K562 (cell line): ENCODE data around the gene GMDS. TPM values are rescaled to one million over a fixed set of nuclear protein-coding genes. Genes with fewer than 3 reads are reported as not detected.

Experiments
- ATAC-seq: fragments of 200-7000 bp; cut with Tn5 transposase; 3 replicates; pipeline ENCODE4 v1.9.1; 2020; ENCODE audit warnings: moderate library complexity
- BruUV-seq: library from RNA; stranded (reverse); fragments of 400-500 nt; replicated peaks from 2 replicates; lab custom pipeline; 2021; lab: Mats Ljungman, UMichigan
- CTCF ChIA-PET: fragments of 300-600 bp; formaldehyde crosslinking; extraction: SDS; loops from one replicate; lab custom pipeline; 2021; ENCODE audit warnings: low intra/inter-chr PET ratio; lab: Yijun Ruan, JAX
- POLR2A ChIA-PET: fragments of 300-600, 350-650 bp; sonication (Branson Sonifier 250); formaldehyde crosslinking; extraction: SDS; loops from one replicate; lab custom pipeline; 2021; ENCODE audit warnings: antibody characterized with exemption, inconsistent platforms; lab: Yijun Ruan, JAX
- DNase-seq, 4 experiments: peaks; one replicate each; pipeline versions ENCODE4 v3.0.0 to v3.0.0-alpha.2; 2011 to 2018; ENCODE audit warnings: low spot score in 3 of 4, mixed read lengths in 3 of 4; ENCODE audit errors: extremely low read depth in 1 of 4
- FAIRE-seq: peaks from 2 replicates; lab custom pipeline; 2011; peaks lifted over from hg19 to GRCh38; lab: Jason Lieb, UNC
- H2AFZ ChIP-seq: 2 replicates; pipeline ENCODE4 v1.6.0; 2011; ENCODE audit warnings: low read depth, low read length, control low read depth, inconsistent platforms
- H3K27ac ChIP-seq: fragments of 200-600 bp; 3 replicates; pipeline ENCODE4 v1.8.0; 2011; ENCODE audit warnings: low read depth, mild to moderate bottlenecking, control low read depth, inconsistent platforms, low read length, moderate library complexity, mixed read lengths; ENCODE audit errors: extremely low read depth
- H3K27me3 ChIP-seq, 2 experiments: fragments of 300-600 bp in 1 of 2; 2 replicates in 1 of 2; 3 replicates in 1 of 2; pipeline versions ENCODE4 v1.6.0 to v1.8.0; 2011; ENCODE audit warnings: inconsistent platforms in 2 of 2, low read length in 2 of 2, mild to moderate bottlenecking in 1 of 2, mixed read lengths in 1 of 2, moderate library complexity in 1 of 2; ENCODE audit not compliant: control insufficient read depth in 2 of 2, insufficient read depth in 2 of 2
- H3K36me3 ChIP-seq: fragments of 300-600 bp; 3 replicates; pipeline ENCODE4 v1.8.0; 2011; ENCODE audit warnings: mild to moderate bottlenecking, low read length, inconsistent platforms; ENCODE audit not compliant: control insufficient read depth, insufficient read depth
- H3K4me1 ChIP-seq, 2 experiments: fragments of 200-600 bp in 1 of 2; replicated peaks in 1 of 2; 2 replicates in 1 of 2; 3 replicates in 1 of 2; pipeline versions ENCODE4 v1.5.1 to v1.8.0; 2011; ENCODE audit warnings: inconsistent platforms in 2 of 2, low read length in 2 of 2, mild to moderate bottlenecking in 1 of 2, mixed read lengths in 1 of 2, moderate library complexity in 1 of 2; ENCODE audit not compliant: control insufficient read depth in 2 of 2, insufficient read depth in 2 of 2
- H3K4me2 ChIP-seq: 2 replicates; pipeline ENCODE4 v1.6.1; 2011; ENCODE audit warnings: low read length, control low read depth, inconsistent platforms, mixed read lengths; ENCODE audit not compliant: insufficient read depth
- H3K4me3 ChIP-seq: fragments of 200-600 bp; sonication (generic), shearing (Covaris generic); 2 replicates; pipeline ENCODE4 v1.5.1; 2016; ENCODE audit warnings: control low read depth, inconsistent platforms
- H3K79me2 ChIP-seq: fragments of 200-600 bp; 3 replicates; pipeline ENCODE4 v1.8.0; 2011; ENCODE audit warnings: low read length, inconsistent platforms; ENCODE audit not compliant: control insufficient read depth, insufficient read depth
- H3K9ac ChIP-seq, 2 experiments: 2 replicates each; pipeline versions ENCODE4 v1.6.0 to v1.6.1; 2011; ENCODE audit warnings: low read depth in 2 of 2, low read length in 2 of 2, control low read depth in 1 of 2, inconsistent platforms in 1 of 2, mild to moderate bottlenecking in 1 of 2, mixed read lengths in 1 of 2; ENCODE audit not compliant: insufficient read depth in 1 of 2
- H3K9me1 ChIP-seq: one replicate; pipeline ENCODE4 v1.6.0; 2011; ENCODE audit warnings: inconsistent platforms, mild to moderate bottlenecking, low read length, moderate library complexity; ENCODE audit not compliant: control insufficient read depth, insufficient read depth
- H3K9me3 ChIP-seq: replicated peaks from 2 replicates; pipeline ENCODE4 v1.5.1; 2011; ENCODE audit warnings: low read depth, low read length, inconsistent platforms; ENCODE audit not compliant: control insufficient read depth, insufficient read depth
- H4K20me1 ChIP-seq: replicated peaks from 2 replicates; pipeline ENCODE4 v1.6.1; 2011; ENCODE audit warnings: low read length, inconsistent platforms, mixed read lengths; ENCODE audit not compliant: control insufficient read depth, insufficient read depth
- CAMTA2 ChIP-seq: fragments of 250-450 bp; sonication (Bioruptor Pico); conservative IDR thresholded peaks from 2 replicates; pipeline ENCODE4 v1.5.1; 2022
- FOXP4 ChIP-seq: sonication (generic); formaldehyde crosslinking; IDR thresholded peaks from 2 replicates; pipeline ENCODE4 v1.8.0; 2022; ENCODE audit warnings: mild to moderate bottlenecking, missing genetic modification reagents, borderline replicate concordance
- LEF1 ChIP-seq: fragments of 450-650 bp; IDR thresholded peaks from 2 replicates; pipeline ENCODE4 v1.6.1; 2016; ENCODE audit warnings: mild to moderate bottlenecking
- NFE2 ChIP-seq: IDR thresholded peaks from 2 replicates; pipeline ENCODE4 v1.6.1; 2014; ENCODE audit warnings: antibody characterized with exemption, low read depth
- NONO ChIP-seq, 2 experiments: fragments of 200-400 bp in 1 of 2; fragments of 450-650 bp in 1 of 2; formaldehyde crosslinking in 1 of 2; IDR thresholded peaks; 2 replicates each; pipeline ENCODE4 v1.6.1; 2017; ENCODE audit warnings: low read depth in 2 of 2, mild to moderate bottlenecking in 2 of 2, moderate library complexity in 2 of 2, low read length in 1 of 2
- PRDM10 ChIP-seq: fragments of 450-650 bp; IDR thresholded peaks from 2 replicates; pipeline ENCODE4 v1.6.1; 2018; ENCODE audit not compliant: partially characterized antibody
- RBM34 ChIP-seq: fragments of 200-400 bp; formaldehyde crosslinking; IDR thresholded peaks from 2 replicates; pipeline ENCODE4 v1.6.1; 2018; ENCODE audit warnings: low read length, borderline replicate concordance; ENCODE audit not compliant: insufficient read depth
- WGBS: fragments of 100-300 bp; shearing (Covaris generic); methylation state at CpG from one replicate; pipeline ENCODE4 v1.1.6; 2016; ENCODE audit warnings: low coverage, mixed read lengths; ENCODE audit not compliant: insufficient coverage; ENCODE audit errors: missing lambda C conversion rate; 5-methylcytosine and 5-hydroxymethylcytosine counted together
- in situ Hi-C: fragments of 300-500 bp; cut with MboI; formaldehyde crosslinking; loops from 4 replicates; pipeline ENCODE4 v1.15.0; 2018; ENCODE audit warnings: inconsistent platforms, mixed read lengths
- intact Hi-C: fragments of 100-400 bp; cut with micrococcal nuclease; formaldehyde crosslinking; loops from 2 replicates; pipeline ENCODE4 v1.14.2; 2022
- polyA plus RNA-seq, 8 experiments: library from polyadenylated mRNA; depleted of rRNA in 4 of 8; stranded (reverse) in 5 of 8; unstranded in 3 of 8; fragments of >200 nt; fragmentation: Nextera tagmentation in 2 of 8; fragmentation: Illumina TruSeq in 1 of 8; extraction: Ambion mirVana in 2 of 8; extraction: Trizol in 1 of 8; gene quantifications; 2 replicates each; pipeline versions ENCODE4 v1.2.1 to v1.2.3, GENCODE V29; 2011 to 2014; ENCODE audit warnings: inconsistent platforms in 1 of 8, missing spikeins in 1 of 8
- total RNA-seq, 7 experiments: library from RNA; depleted of rRNA in 6 of 7; stranded (reverse); fragments of >200 nt in 6 of 7; fragmentation: Illumina TruSeq in 2 of 7; extraction: Trizol in 2 of 7; gene quantifications; 2 replicates each; pipeline versions ENCODE4 v1.2.1 to v1.2.3, GENCODE V29; 2011 to 2021; ENCODE audit warnings: low replicate concordance in 1 of 7

GMDS gene
- total and polyA plus RNA-seq, 9 of the 15 experiments (the other 6 are each of a cell fraction or from before 2014, with no cell fraction given), result 0.48 to 31.8 (median 13.4) TPM

- TF ChIP-seq FOXP4 (CRISPR knock-in tag), result no peak
- no peak for TF ChIP-seq NONO (IDR thresholded peaks at IDR 0.05; ENCODE audit: low read depth in 2 of 2, low read length in 1 of 2)
Measured at GRCh38 chr6:1778686-1779235, 466.6 kb downstream of the GMDS start (continued).

GRCh38 chr6:1777921-1778685 lies 467.3 kb downstream of the GMDS start:
- Histone ChIP-seq H3K27me3 (peaks cover 22 to 41% of the 10 kb centered on the region in 2 experiments), H3K9ac (no peak overlapping the region), H3K9me3 (no peaks in the 10 kb centered on the region), H3K4me3 (no peak overlapping the region), H3K27ac (no peak overlapping the region), H3K79me2 (no peaks in the 10 kb centered on the region), H4K20me1 (0 out of 2 replicates have a peak, but pooled peaks cover 3% of the 10 kb centered on the region), H3K9me1 (no peaks in the 10 kb centered on the region), H3K36me3 (no peaks in the 10 kb centered on the region), H3K4me2 (no peak overlapping the region), H3K4me1 (no peaks in the 10 kb centered on the region; a peak in 1 of 5 replicates), H2AFZ (no peak overlapping the region)
- no peak for DNase-seq
- CTCF ChIA-PET, result no interaction called here
- in situ Hi-C loops, result no loop called here
- no peak for FAIRE-seq
- 7% methylated on average over 9 of the region's 9 CpGs for WGBS
- TF ChIP-seq CAMTA2 (CRISPR knock-in tag), result no peak
- no peak for TF ChIP-seq LEF1
- no peak for TF ChIP-seq PRDM10
- no peak for TF ChIP-seq NFE2
- no peak for TF ChIP-seq RBM34
- ATAC-seq, result no peak
- POLR2A ChIA-PET, result interaction anchor here (0.6 to 1.4 kb wide), 4 partner anchors 12 to 171 kb away, joined by 3 to 4 read pairs (median 3); no protein-coding TSS in a partner anchor
- BruUV-seq, result no TSS peak
- intact Hi-C loops, result no loop called here
